WTC11 (cell line): ENCODE results near the gene TSPAN18. TPM values are rescaled to one million over a fixed set of nuclear protein-coding genes. Genes with fewer than 3 reads are reported as not detected.

Experiments
- ATAC-seq: fragments of 200-7000 bp; cut with Tn5 transposase; 2 replicates; pipeline ENCODE4 v1.10.0; 2021; ENCODE audit warnings: mild to moderate bottlenecking, moderate library complexity
- CTCF ChIA-PET: fragments of 300-600 bp; sonication (Branson Sonifier 250); formaldehyde crosslinking; loops from one replicate; lab custom pipeline; 2021; ENCODE audit warnings: antibody characterized with exemption; lab: Charles Lee
- POLR2A ChIA-PET: fragments of 350-600 bp; sonication (Branson Sonifier 250); formaldehyde crosslinking; loops from one replicate; lab custom pipeline; 2021; ENCODE audit warnings: antibody characterized with exemption; lab: Charles Lee
- DNase-seq: peaks from one replicate; pipeline ENCODE4 v3.0.0; 2021; ENCODE audit warnings: low spot score
- H3K27ac Mint-ChIP-seq: 2 replicates; pipeline ENCODE4 v1.8.0; 2021; ENCODE audit warnings: mixed read lengths
- H3K27me3 Mint-ChIP-seq: 2 replicates; pipeline ENCODE4 v1.8.0; 2021; ENCODE audit warnings: low read depth, mild to moderate bottlenecking, moderate library complexity, mixed read lengths
- H3K36me3 Mint-ChIP-seq: 2 replicates; pipeline ENCODE4 v1.8.0; 2021; ENCODE audit warnings: mixed read lengths
- H3K4me1 Mint-ChIP-seq: 2 replicates; pipeline ENCODE4 v1.8.0; 2022; ENCODE audit warnings: mixed read lengths
- H3K4me3 Mint-ChIP-seq: 2 replicates; pipeline ENCODE4 v1.8.0; 2021; ENCODE audit warnings: mild to moderate bottlenecking, moderate library complexity, mixed read lengths
- H3K9me3 Mint-ChIP-seq: 2 replicates; pipeline ENCODE4 v1.8.0; 2021; ENCODE audit warnings: mixed read lengths
- CBFB ChIP-seq: sonication (generic); formaldehyde crosslinking; IDR thresholded peaks from 2 replicates; pipeline ENCODE4 v1.8.1; 2022; ENCODE audit warnings: mild to moderate bottlenecking, low read depth, missing genetic modification reagents
- CREM ChIP-seq: sonication (generic); formaldehyde crosslinking; IDR thresholded peaks from 2 replicates; pipeline ENCODE4 v1.8.1; 2022; ENCODE audit warnings: mild to moderate bottlenecking, missing genetic modification reagents, moderate library complexity
- EMX1 ChIP-seq: fragments of 250-450 bp; sonication (Bioruptor Pico); IDR thresholded peaks from 2 replicates; pipeline ENCODE4 v1.8.0; 2021; ENCODE audit warnings: mild to moderate bottlenecking
- FOXK1 ChIP-seq: sonication (generic); formaldehyde crosslinking; IDR thresholded peaks from 2 replicates; pipeline ENCODE4 v1.8.0; 2022; ENCODE audit warnings: mild to moderate bottlenecking, moderate library complexity, missing genetic modification reagents
- FOXP1 ChIP-seq: sonication (generic); formaldehyde crosslinking; IDR thresholded peaks from 2 replicates; pipeline ENCODE4 v1.8.0; 2022; ENCODE audit warnings: missing genetic modification reagents, mild to moderate bottlenecking, moderate library complexity, borderline replicate concordance
- GABPB1 ChIP-seq: sonication (generic); formaldehyde crosslinking; IDR thresholded peaks from 2 replicates; pipeline ENCODE4 v1.8.1; 2023; ENCODE audit warnings: mild to moderate bottlenecking, missing genetic modification reagents
- IRF2 ChIP-seq: sonication (generic); formaldehyde crosslinking; IDR thresholded peaks from 2 replicates; pipeline ENCODE4 v1.8.0; 2022; ENCODE audit warnings: low read depth, missing genetic modification reagents, borderline replicate concordance
- KAT7 ChIP-seq: sonication (generic); formaldehyde crosslinking; IDR thresholded peaks from 2 replicates; pipeline ENCODE4 v1.8.1; 2023; ENCODE audit warnings: missing genetic modification reagents, mild to moderate bottlenecking, borderline replicate concordance
- SOX15 ChIP-seq: fragments of 250-450 bp; sonication (Bioruptor Pico); IDR thresholded peaks from 2 replicates; pipeline ENCODE4 v1.9.0; 2021; ENCODE audit warnings: mild to moderate bottlenecking
- TCF7 ChIP-seq: sonication (generic); formaldehyde crosslinking; IDR thresholded peaks from 2 replicates; pipeline ENCODE4 v1.8.0; 2022; ENCODE audit warnings: mild to moderate bottlenecking, low read depth, missing genetic modification reagents, moderate library complexity
- TEAD4 ChIP-seq: sonication (generic); formaldehyde crosslinking; IDR thresholded peaks from 2 replicates; pipeline ENCODE4 v1.8.0; 2022; ENCODE audit warnings: mild to moderate bottlenecking, missing genetic modification reagents
- ZNF232 ChIP-seq: sonication (generic); formaldehyde crosslinking; IDR thresholded peaks from 2 replicates; pipeline ENCODE4 v1.8.0; 2022; ENCODE audit warnings: mild to moderate bottlenecking, missing genetic modification reagents
- ZNF317 ChIP-seq: sonication (generic); formaldehyde crosslinking; IDR thresholded peaks from 2 replicates; pipeline ENCODE4 v1.8.1; 2023; ENCODE audit warnings: low read depth, mild to moderate bottlenecking, moderate library complexity, missing genetic modification reagents, borderline replicate concordance
- ZNF423 ChIP-seq: fragments of 250-450 bp; sonication (Bioruptor Pico); IDR thresholded peaks from 2 replicates; pipeline ENCODE4 v2.1.2; 2022; ENCODE audit warnings: mild to moderate bottlenecking, moderate library complexity
- total RNA-seq: library from RNA; stranded (reverse); gene quantifications from 3 replicates; pipeline ENCODE4 v1.2.3, GENCODE V29; 2021
- TF ChIP-seq, protein P1 (sequence below): sonication (generic); formaldehyde crosslinking; IDR thresholded peaks from 2 replicates; pipeline ENCODE4 v1.8.1; 2023; ENCODE audit warnings: mild to moderate bottlenecking, missing genetic modification reagents, borderline replicate concordance
- TF ChIP-seq, protein P2 (sequence below): sonication (generic); formaldehyde crosslinking; IDR thresholded peaks from 2 replicates; pipeline ENCODE4 v1.8.0; 2022; ENCODE audit warnings: missing genetic modification reagents
- TF ChIP-seq, protein P3 (sequence below): fragments of 200-600 bp; IDR thresholded peaks from 2 replicates; pipeline ENCODE4 v1.8.0; 2022; ENCODE audit warnings: antibody characterized with exemption
- TF ChIP-seq, protein P4 (sequence below): sonication (generic); formaldehyde crosslinking; IDR thresholded peaks from 2 replicates; pipeline ENCODE4 v1.8.0; 2023; ENCODE audit warnings: missing genetic modification reagents

The TSPAN18 gene
- total RNA-seq, 1 experiment from 2014 or later = 44.7 TPM

DNA sequence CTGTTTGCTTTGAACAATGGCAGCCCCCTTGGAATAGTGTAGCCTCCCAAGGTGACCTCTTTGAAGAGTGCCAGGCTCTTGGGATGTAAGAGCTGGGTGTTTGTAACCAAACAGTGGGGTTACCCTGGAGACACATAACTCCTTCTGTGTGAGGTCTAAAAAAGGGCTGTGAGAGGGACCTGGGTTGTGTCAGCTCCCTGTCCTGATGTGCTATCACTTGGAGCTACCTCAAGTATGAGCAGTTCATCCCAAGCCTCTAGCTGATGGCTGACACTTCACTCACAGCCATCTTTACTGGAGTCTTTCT lies 40.2 kb downstream of the TSPAN18 start (continued):
- TF ChIP-seq, protein P1, sequence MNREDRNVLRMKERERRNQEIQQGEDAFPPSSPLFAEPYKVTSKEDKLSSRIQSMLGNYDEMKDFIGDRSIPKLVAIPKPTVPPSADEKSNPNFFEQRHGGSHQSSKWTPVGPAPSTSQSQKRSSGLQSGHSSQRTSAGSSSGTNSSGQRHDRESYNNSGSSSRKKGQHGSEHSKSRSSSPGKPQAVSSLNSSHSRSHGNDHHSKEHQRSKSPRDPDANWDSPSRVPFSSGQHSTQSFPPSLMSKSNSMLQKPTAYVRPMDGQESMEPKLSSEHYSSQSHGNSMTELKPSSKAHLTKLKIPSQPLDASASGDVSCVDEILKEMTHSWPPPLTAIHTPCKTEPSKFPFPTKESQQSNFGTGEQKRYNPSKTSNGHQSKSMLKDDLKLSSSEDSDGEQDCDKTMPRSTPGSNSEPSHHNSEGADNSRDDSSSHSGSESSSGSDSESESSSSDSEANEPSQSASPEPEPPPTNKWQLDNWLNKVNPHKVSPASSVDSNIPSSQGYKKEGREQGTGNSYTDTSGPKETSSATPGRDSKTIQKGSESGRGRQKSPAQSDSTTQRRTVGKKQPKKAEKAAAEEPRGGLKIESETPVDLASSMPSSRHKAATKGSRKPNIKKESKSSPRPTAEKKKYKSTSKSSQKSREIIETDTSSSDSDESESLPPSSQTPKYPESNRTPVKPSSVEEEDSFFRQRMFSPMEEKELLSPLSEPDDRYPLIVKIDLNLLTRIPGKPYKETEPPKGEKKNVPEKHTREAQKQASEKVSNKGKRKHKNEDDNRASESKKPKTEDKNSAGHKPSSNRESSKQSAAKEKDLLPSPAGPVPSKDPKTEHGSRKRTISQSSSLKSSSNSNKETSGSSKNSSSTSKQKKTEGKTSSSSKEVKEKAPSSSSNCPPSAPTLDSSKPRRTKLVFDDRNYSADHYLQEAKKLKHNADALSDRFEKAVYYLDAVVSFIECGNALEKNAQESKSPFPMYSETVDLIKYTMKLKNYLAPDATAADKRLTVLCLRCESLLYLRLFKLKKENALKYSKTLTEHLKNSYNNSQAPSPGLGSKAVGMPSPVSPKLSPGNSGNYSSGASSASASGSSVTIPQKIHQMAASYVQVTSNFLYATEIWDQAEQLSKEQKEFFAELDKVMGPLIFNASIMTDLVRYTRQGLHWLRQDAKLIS (CRISPR knock-in tag) = no peak
- no peak for TF ChIP-seq CBFB (CRISPR knock-in tag)
- no peak for TF ChIP-seq KAT7

DNA sequence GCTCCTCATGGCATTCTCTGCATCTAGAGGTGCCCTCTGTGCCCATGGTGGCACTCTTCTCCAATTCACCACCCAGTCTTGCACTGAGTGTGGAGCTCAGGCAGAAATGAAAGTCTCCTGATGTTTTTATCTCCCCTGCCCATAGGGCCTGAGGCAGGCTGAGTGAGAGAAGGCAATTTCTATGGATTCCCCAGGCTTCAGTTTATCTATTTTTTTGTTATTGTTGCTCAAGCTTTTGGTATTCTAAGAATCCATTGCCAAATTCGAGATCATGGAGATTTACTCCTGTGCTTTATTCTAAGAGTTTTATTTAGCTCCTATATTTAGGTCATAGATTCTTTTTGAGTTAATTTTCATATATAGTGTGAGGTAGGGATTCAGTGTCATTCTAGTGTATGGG lies 40.7 kb downstream of the TSPAN18 start:
- H3K9me3 Mint-ChIP-seq = peaks cover 16% of the 10 kb centered on the region
- H3K4me3 Mint-ChIP-seq = no peak overlapping the region
- H3K27me3 Mint-ChIP-seq = no peaks in the 10 kb centered on the region; the same call in 1 of the 2 replicates
- ATAC-seq = no peak
- H3K27ac Mint-ChIP-seq = no peak overlapping the region
- peaks cover 43% of the 10 kb centered on the region for H3K4me1 Mint-ChIP-seq
- peaks cover 31% of the 10 kb centered on the region for H3K36me3 Mint-ChIP-seq
- CTCF ChIA-PET = interaction anchor here (0.5 to 1.8 kb wide), 7 partner anchors 8 to 1047 kb away, joined by 3 to 9 read pairs (median 4); no protein-coding TSS in a partner anchor
- POLR2A ChIA-PET = no interaction called here
- TF ChIP-seq ZNF232 (CRISPR knock-in tag) (no peak), FOXP1 (CRISPR knock-in tag) (no peak)
- DNase-seq = no peak

DNA sequence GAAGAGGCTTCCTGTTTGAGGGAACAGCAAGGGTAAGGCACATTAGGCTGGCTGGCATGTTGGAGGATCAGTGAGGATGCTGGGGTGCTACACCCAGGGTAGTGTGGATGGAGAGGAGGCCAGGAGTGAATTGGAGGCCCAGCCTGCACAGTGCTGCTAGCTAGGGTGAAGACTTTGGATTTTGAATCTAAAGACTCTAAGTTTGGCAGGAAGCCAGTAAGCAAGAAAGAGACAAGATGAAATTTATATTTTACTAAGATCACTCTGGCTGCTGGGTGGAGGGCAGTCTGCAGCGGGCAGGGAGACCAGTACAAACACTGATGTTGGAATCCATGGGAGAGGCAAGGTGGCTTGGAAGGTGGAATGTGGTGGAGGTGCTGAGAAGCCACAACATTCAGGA lies 43.6 kb downstream of the TSPAN18 start:
- ATAC-seq = no peak
- TF ChIP-seq, protein P2, sequence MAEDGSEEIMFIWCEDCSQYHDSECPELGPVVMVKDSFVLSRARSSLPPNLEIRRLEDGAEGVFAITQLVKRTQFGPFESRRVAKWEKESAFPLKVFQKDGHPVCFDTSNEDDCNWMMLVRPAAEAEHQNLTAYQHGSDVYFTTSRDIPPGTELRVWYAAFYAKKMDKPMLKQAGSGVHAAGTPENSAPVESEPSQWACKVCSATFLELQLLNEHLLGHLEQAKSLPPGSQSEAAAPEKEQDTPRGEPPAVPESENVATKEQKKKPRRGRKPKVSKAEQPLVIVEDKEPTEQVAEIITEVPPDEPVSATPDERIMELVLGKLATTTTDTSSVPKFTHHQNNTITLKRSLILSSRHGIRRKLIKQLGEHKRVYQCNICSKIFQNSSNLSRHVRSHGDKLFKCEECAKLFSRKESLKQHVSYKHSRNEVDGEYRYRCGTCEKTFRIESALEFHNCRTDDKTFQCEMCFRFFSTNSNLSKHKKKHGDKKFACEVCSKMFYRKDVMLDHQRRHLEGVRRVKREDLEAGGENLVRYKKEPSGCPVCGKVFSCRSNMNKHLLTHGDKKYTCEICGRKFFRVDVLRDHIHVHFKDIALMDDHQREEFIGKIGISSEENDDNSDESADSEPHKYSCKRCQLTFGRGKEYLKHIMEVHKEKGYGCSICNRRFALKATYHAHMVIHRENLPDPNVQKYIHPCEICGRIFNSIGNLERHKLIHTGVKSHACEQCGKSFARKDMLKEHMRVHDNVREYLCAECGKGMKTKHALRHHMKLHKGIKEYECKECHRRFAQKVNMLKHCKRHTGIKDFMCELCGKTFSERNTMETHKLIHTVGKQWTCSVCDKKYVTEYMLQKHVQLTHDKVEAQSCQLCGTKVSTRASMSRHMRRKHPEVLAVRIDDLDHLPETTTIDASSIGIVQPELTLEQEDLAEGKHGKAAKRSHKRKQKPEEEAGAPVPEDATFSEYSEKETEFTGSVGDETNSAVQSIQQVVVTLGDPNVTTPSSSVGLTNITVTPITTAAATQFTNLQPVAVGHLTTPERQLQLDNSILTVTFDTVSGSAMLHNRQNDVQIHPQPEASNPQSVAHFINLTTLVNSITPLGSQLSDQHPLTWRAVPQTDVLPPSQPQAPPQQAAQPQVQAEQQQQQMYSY (CRISPR knock-in tag) = no peak
- no peak for TF ChIP-seq IRF2 (CRISPR knock-in tag)
- no peak for TF ChIP-seq ZNF423 (CRISPR knock-in tag)
- TF ChIP-seq SOX15 (CRISPR knock-in tag) = no peak
- TF ChIP-seq GABPB1 (CRISPR knock-in tag) = no peak
- TF ChIP-seq TEAD4 = no peak
- no peak for TF ChIP-seq ZNF317 (CRISPR knock-in tag)
- no peak for TF ChIP-seq KAT7
- no peak for TF ChIP-seq TCF7 (CRISPR knock-in tag)
- no peak for TF ChIP-seq EMX1 (CRISPR knock-in tag)
- TF ChIP-seq, all 79 proteins: peak for 0
- peaks cover 16% of the 10 kb centered on the region for H3K9me3 Mint-ChIP-seq
- DNase-seq = no peak
- CTCF ChIA-PET = interaction anchor here (1.3 kb wide), 1 partner anchor 157 kb away, joined by 3 read pairs; no protein-coding TSS in a partner anchor
- no peak overlapping the region for H3K4me3 Mint-ChIP-seq
- H3K27ac Mint-ChIP-seq = 0 out of 2 replicates have a peak overlapping the region, but pooled peaks have one; percentile 66
- POLR2A ChIA-PET = no interaction called here
- no peaks in the 10 kb centered on the region; the same call in 1 of the 2 replicates for H3K27me3 Mint-ChIP-seq
- peaks cover 28% of the 10 kb centered on the region for H3K36me3 Mint-ChIP-seq
- H3K4me1 Mint-ChIP-seq = peaks cover 55% of the 10 kb centered on the region

DNA sequence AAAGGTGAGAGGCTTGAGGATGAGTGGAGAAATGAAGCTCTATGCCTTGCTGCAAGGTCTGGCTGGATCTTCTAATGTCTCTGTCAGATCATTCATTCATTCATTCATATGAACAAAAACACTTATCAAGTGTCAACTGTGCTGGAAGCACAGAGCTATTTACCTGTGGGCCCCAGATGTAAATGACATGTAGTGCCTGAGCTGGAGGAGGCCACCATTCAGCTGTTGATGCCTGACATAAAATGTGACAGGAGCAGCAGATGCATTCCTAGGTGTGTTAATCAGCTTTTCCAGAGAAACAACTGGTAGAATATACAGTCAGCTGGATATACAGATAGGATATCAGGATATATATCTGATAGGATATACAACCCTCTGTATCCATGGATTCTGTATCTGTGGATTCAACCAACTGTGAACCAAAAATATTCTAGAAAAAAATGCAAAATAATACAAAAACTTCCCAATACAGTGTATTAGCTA lies 44.5 kb downstream of the TSPAN18 start:
- Mint-ChIP-seq H3K4me1 (peaks cover 52% of the 10 kb centered on the region), H3K27ac (no peak overlapping the region; the same call in 1 of the 2 replicates), H3K4me3 (no peak overlapping the region), H3K27me3 (no peaks in the 10 kb centered on the region; the same call in 1 of the 2 replicates), H3K36me3 (peaks cover 24% of the 10 kb centered on the region), H3K9me3 (peaks cover 16% of the 10 kb centered on the region)
- DNase-seq = no peak
- ChIA-PET CTCF (interaction anchor here (0.5 to 1.3 kb wide), 4 partner anchors 9 to 156 kb away, joined by 3 to 5 read pairs (median 4); no protein-coding TSS in a partner anchor), POLR2A (no interaction called here)
- TF ChIP-seq FOXK1 (no peak), CREM (CRISPR knock-in tag) (no peak)
- TF ChIP-seq, protein P3, sequence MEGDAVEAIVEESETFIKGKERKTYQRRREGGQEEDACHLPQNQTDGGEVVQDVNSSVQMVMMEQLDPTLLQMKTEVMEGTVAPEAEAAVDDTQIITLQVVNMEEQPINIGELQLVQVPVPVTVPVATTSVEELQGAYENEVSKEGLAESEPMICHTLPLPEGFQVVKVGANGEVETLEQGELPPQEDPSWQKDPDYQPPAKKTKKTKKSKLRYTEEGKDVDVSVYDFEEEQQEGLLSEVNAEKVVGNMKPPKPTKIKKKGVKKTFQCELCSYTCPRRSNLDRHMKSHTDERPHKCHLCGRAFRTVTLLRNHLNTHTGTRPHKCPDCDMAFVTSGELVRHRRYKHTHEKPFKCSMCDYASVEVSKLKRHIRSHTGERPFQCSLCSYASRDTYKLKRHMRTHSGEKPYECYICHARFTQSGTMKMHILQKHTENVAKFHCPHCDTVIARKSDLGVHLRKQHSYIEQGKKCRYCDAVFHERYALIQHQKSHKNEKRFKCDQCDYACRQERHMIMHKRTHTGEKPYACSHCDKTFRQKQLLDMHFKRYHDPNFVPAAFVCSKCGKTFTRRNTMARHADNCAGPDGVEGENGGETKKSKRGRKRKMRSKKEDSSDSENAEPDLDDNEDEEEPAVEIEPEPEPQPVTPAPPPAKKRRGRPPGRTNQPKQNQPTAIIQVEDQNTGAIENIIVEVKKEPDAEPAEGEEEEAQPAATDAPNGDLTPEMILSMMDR = no peak
- TF ChIP-seq, protein P4, sequence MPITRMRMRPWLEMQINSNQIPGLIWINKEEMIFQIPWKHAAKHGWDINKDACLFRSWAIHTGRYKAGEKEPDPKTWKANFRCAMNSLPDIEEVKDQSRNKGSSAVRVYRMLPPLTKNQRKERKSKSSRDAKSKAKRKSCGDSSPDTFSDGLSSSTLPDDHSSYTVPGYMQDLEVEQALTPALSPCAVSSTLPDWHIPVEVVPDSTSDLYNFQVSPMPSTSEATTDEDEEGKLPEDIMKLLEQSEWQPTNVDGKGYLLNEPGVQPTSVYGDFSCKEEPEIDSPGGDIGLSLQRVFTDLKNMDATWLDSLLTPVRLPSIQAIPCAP (CRISPR knock-in tag) = no peak
- no peak for ATAC-seq
